GM10248 (cell line): ENCODE results near the gene PRF1.

Experiments
- CTCF ChIA-PET: fragments of 300-600 bp; sonication (Branson Sonifier 250); formaldehyde crosslinking; extraction: SDS; loops from one replicate; lab custom pipeline; 2021; ENCODE audit warnings: antibody characterized with exemption; lab: Yijun Ruan, JAX
- POLR2A ChIA-PET: fragments of 350-650 bp; sonication (Branson Sonifier 250); formaldehyde crosslinking; extraction: SDS; loops from one replicate; lab custom pipeline; 2020; ENCODE audit warnings: antibody characterized with exemption; lab: Yijun Ruan, JAX
- DNase-seq: peaks from one replicate; pipeline ENCODE4 v3.0.0; 2012; ENCODE audit errors: extremely low spot score
- CTCF ChIP-seq: IDR thresholded peaks from 2 replicates; pipeline ENCODE4 v1.5.1; 2012; ENCODE audit warnings: mild to moderate bottlenecking, low read depth; ENCODE audit errors: extremely low read depth, missing control alignments, control extremely low read depth

Gene PRF1

DNA sequence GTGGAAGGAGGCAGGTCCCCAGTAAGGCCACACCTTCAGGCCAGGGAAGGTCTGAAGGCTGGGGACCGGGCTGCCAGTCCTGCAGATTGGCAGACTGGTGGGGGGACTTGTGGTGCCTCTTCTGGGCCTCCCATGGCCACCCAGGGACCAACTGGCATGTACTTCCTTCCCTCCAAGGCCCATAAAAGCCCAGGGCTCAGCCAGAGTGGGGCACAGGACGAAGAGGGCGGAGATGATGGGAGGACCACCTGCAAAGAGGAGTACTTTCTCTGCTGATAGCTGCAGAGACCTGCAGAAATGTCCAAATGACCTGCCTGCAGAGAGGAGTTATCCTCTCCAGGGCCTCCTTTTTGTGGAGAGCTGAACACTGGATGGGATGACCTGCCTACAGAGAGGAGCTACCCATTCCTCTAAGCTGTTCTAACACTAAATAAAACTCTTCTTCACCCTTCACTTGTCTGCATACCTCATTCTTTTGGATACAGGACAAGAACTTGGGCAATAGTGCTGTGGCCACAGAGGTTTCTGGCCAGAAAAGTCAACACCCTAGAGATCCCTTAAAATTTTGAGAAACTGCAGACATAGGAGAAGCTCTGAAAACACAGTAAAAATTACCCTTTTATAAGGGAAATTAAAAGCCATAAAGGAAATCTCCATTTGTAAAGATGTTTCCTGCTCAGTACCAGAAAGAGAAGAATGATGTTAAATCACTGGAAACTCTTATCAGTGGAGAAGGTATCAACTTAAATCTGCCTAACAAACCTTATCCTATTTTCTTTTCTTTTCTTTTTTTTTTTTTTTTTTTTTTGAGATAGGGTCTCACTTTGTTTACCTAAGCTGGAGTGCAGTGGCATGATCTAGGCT lies 20.7 kb upstream of the PRF1 start:
- TF ChIP-seq CTCF = no peak
- no peak for DNase-seq
- POLR2A ChIA-PET = no interaction called here
- CTCF ChIA-PET = no interaction called here

GRCh38 chr10:70622541-70622940 lies 20.0 kb upstream of the PRF1 start:
- DNase-seq = no peak
- no peak for TF ChIP-seq CTCF
- ChIA-PET CTCF (no interaction called here), POLR2A (no interaction called here)

DNA sequence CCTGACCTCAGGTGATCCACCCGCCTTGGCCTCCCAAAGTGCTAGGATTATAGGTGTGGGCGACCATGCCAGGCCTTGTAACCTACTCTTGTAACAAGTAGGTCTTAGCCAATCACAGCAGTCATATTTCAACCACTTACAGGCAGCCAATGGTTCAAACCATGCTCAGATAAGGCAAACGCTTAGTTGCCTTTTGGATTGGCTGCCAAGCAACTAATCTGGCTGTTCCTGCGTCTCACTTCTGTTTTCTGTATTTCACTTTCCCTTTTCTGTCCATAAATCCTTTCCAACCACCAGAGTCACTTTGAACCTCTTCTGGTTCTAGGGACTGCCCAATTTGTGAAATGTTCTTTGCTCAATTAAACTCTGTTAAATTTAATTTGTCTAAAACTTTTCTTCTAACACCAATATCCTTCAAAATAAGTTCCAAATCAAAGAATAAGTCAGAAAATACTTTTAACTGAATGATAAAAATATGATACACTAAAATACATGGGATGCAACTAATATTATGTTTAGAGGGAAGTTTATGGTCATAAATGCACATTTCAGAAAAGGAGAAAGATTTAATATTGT lies 19.1 kb upstream of the PRF1 start:
- no peak for TF ChIP-seq CTCF
- ChIA-PET CTCF (no interaction called here), POLR2A (no interaction called here)
- DNase-seq = no peak

- TF ChIP-seq CTCF = no peak
- ChIA-PET CTCF (interaction anchor here (0.7 kb wide), 1 partner anchor 137 kb away, joined by 3 read pairs; no protein-coding TSS in a partner anchor), POLR2A (no interaction called here)
- DNase-seq = no peak
These were observed 17.4 kb upstream of the PRF1 start for GRCh38 chr10:70620020-70620289.

DNA sequence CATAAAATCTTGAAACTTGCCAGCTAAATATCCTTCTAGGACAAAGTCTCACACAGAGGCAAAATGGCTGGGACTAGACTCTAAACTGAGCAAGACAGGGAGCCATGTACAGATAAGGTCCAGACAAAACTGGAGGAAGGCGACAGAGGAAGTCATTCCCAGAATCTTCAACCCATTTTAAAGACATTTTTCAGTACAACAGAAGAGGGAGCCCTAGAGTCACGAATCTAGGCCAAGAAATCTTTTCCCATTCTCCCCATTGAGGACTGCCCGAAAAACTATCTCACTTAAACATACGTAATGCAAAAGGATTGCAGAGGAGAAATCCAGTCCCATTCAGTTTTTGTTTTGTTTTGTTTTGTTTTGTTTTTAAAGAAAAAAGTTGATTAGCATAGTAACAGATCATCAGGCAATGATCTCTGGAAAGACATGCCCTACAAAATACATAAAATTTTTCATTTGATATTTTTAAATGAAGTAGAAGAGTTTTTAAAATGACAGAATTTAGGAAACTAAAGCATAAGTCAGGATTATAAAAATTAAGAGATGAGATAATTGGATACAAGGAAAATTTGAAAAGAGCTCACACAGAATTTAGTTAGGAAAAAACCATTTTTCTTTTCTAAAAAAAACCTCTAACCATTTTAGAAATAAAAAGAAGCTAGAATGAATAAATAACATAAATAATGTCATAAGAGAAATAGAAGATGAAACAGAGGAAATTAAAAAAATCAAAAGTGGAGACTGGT lies 16.9 kb upstream of the PRF1 start:
- POLR2A ChIA-PET = no interaction called here
- TF ChIP-seq CTCF = no peak
- peak; percentile 22 for DNase-seq
- CTCF ChIA-PET = interaction anchor here (0.7 to 1.0 kb wide), 3 partner anchors 8 to 137 kb away, joined by 3 to 4 read pairs (median 3); no protein-coding TSS in a partner anchor

DNA sequence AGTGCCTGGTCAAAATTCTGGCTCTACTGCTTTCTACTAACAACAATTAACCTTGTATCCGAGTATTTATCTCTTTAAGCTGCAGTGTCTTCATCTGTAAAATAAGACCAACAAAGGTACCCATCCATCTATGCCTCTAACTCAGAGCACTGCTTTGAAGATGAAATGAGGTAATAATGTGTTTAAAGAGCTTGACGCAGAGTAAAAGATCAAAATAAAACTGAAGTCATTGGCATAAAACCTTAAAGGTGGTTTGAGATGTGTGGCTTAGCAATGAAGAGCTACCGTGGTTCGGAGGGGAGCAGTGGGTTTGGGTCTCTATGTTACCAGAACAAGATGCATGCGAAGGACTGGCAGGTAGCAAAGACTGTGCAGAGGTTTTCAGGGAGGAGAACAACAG lies 16.1 kb upstream of the PRF1 start:
- CTCF ChIA-PET = interaction anchor here (0.7 to 1.4 kb wide), 3 partner anchors 9 to 70 kb away, joined by 3 to 4 read pairs (median 3); no protein-coding TSS in a partner anchor

More for the DNA sequence above, 16.1 kb upstream of the PRF1 start:
- DNase-seq = no peak
- POLR2A ChIA-PET = no interaction called here
- no peak for TF ChIP-seq CTCF
